Mesendoderm (in vitro differentiated cells): ENCODE measurements around the gene MARCHF4.

Source experiments
- DNase-seq: peaks from one replicate; pipeline ENCODE4 v3.0.0; 2013
- H2AK5ac ChIP-seq: 2 replicates; pipeline ENCODE4 v1.6.1; 2013; ENCODE audit warnings: low read length, inconsistent platforms
- H2BK120ac ChIP-seq: 2 replicates; pipeline ENCODE4 v1.6.1; 2013; ENCODE audit warnings: low read depth, mild to moderate bottlenecking, low read length, moderate library complexity, mixed read lengths
- H2BK15ac ChIP-seq: replicated peaks from 2 replicates; pipeline ENCODE4 v1.6.1; 2013; ENCODE audit warnings: low read depth, mild to moderate bottlenecking, moderate library complexity
- H2BK5ac ChIP-seq: 2 replicates; pipeline ENCODE4 v1.6.1; 2013; ENCODE audit warnings: low read length, inconsistent platforms
- H3K18ac ChIP-seq: 2 replicates; pipeline ENCODE4 v1.6.1; 2013; ENCODE audit warnings: mild to moderate bottlenecking, low read length, mixed read lengths
- H3K23ac ChIP-seq: one replicate; pipeline ENCODE4 v1.6.1; 2013; ENCODE audit warnings: low read length
- H3K27ac ChIP-seq: 2 replicates; pipeline ENCODE4 v1.5.1; 2013; ENCODE audit warnings: low read depth, mild to moderate bottlenecking, inconsistent platforms, low read length, moderate library complexity
- H3K27me3 ChIP-seq: 2 replicates; pipeline ENCODE4 v1.6.1; 2013; ENCODE audit warnings: low read length, control low read depth, mild to moderate bottlenecking, inconsistent platforms; ENCODE audit not compliant: insufficient read depth, poor library complexity
- H3K36me3 ChIP-seq: 2 replicates; pipeline ENCODE4 v1.6.1; 2013; ENCODE audit warnings: low read length, inconsistent platforms; ENCODE audit not compliant: control insufficient read depth, insufficient read depth
- H3K4ac ChIP-seq: one replicate; pipeline ENCODE4 v1.6.1; 2013; ENCODE audit warnings: low read depth, mild to moderate bottlenecking, low read length, moderate library complexity
- H3K4me1 ChIP-seq: 2 replicates; pipeline ENCODE4 v1.6.1; 2013; ENCODE audit warnings: low read depth, low read length, inconsistent platforms; ENCODE audit not compliant: control insufficient read depth
- H3K4me2 ChIP-seq: 2 replicates; pipeline ENCODE4 v1.6.1; 2013; ENCODE audit warnings: low read length
- H3K4me3 ChIP-seq: 2 replicates; pipeline ENCODE4 v1.5.1; 2013; ENCODE audit warnings: mild to moderate bottlenecking, low read length
- H3K56ac ChIP-seq: one replicate; pipeline ENCODE4 v1.6.1; 2013; ENCODE audit warnings: low read length
- H3K79me1 ChIP-seq: 2 replicates; pipeline ENCODE4 v1.6.1; 2013; ENCODE audit warnings: low read length, inconsistent platforms
- H3K79me2 ChIP-seq: 2 replicates; pipeline ENCODE4 v1.6.1; 2013; ENCODE audit warnings: mild to moderate bottlenecking, low read length; ENCODE audit not compliant: control insufficient read depth, insufficient read depth
- H3K9ac ChIP-seq: 2 replicates; pipeline ENCODE4 v1.6.1; 2013; ENCODE audit warnings: low read length, inconsistent platforms
- H4K5ac ChIP-seq: one replicate; pipeline ENCODE4 v1.6.1; 2013; ENCODE audit warnings: low read length
- H4K8ac ChIP-seq: one replicate; pipeline ENCODE4 v1.6.1; 2013; ENCODE audit warnings: low read depth, mild to moderate bottlenecking, control low read depth, low read length, moderate library complexity
- WGBS: extraction: QIAGEN DNeasy Blood & Tissue Kit; methylation state at CpG from one replicate; pipeline ENCODE4 v1.1.7; 2013; ENCODE audit warnings: low lambda C conversion rate, missing lambda C conversion rate; ENCODE audit not compliant: insufficient coverage; ENCODE audit errors: extremely low coverage; 5-methylcytosine and 5-hydroxymethylcytosine counted together

The MARCHF4 gene

GRCh38 chr2:216406826-216407225 is 34.5 kb upstream of the MARCHF4 start:
- no peak overlapping the region for H3K56ac ChIP-seq
- H2BK5ac ChIP-seq = no peak overlapping the region
- H3K79me2 ChIP-seq = no peaks in the 10 kb centered on the region
- H3K18ac ChIP-seq = no peak overlapping the region
- no peak overlapping the region for H3K4me3 ChIP-seq
- H3K4me1 ChIP-seq = no peaks in the 10 kb centered on the region
- no peak overlapping the region for H2BK15ac ChIP-seq
- H3K36me3 ChIP-seq = no peaks in the 10 kb centered on the region
- H3K27me3 ChIP-seq = no peaks in the 10 kb centered on the region
- H4K8ac ChIP-seq = no peak overlapping the region
- H3K23ac ChIP-seq = no peak overlapping the region
- no peak overlapping the region for H3K27ac ChIP-seq
- no peak overlapping the region for H4K5ac ChIP-seq
- no peak overlapping the region for H3K4me2 ChIP-seq
- H2AK5ac ChIP-seq = no peak overlapping the region
- DNase-seq = no peak
- no peak overlapping the region for H3K4ac ChIP-seq
- H3K79me1 ChIP-seq = no peaks in the 10 kb centered on the region
- WGBS = no CpG with 5 or more reads among the region's 3 CpGs
- no peak overlapping the region for H2BK120ac ChIP-seq
- H3K9ac ChIP-seq = no peak overlapping the region

- no peak for DNase-seq
- Histone ChIP-seq H3K4me3 (no peak overlapping the region), H3K36me3 (no peaks in the 10 kb centered on the region), H2BK5ac (no peak overlapping the region), H3K4me1 (no peaks in the 10 kb centered on the region), H3K23ac (no peak overlapping the region), H3K56ac (no peak overlapping the region), H3K27ac (no peak overlapping the region), H3K79me1 (no peaks in the 10 kb centered on the region), H2BK120ac (no peak overlapping the region), H2AK5ac (no peak overlapping the region), H3K18ac (no peak overlapping the region), H3K79me2 (no peaks in the 10 kb centered on the region), H3K9ac (no peak overlapping the region), H2BK15ac (no peak overlapping the region), H4K8ac (no peak overlapping the region), H3K27me3 (no peaks in the 10 kb centered on the region), H3K4ac (no peak overlapping the region), H3K4me2 (no peak overlapping the region), H4K5ac (no peak overlapping the region)
- WGBS = no CpG with 5 or more reads among the region's 7 CpGs
These were observed 33.3 kb upstream of the MARCHF4 start for GRCh38 chr2:216405588-216405987.

- H4K5ac ChIP-seq = no peak overlapping the region
- no peak overlapping the region for H4K8ac ChIP-seq
- no peak overlapping the region for H2AK5ac ChIP-seq
- no peak overlapping the region for H3K23ac ChIP-seq
- peak; percentile 44 for DNase-seq
- H3K4me1 ChIP-seq = no peaks in the 10 kb centered on the region
- no peak overlapping the region for H3K56ac ChIP-seq
- WGBS = no CpG with 5 or more reads among the region's 5 CpGs
- H3K27ac ChIP-seq = no peak overlapping the region
- H2BK5ac ChIP-seq = no peak overlapping the region
- no peak overlapping the region for H2BK15ac ChIP-seq
- no peaks in the 10 kb centered on the region for H3K36me3 ChIP-seq
- no peak overlapping the region for H3K4me2 ChIP-seq
- no peak overlapping the region for H3K18ac ChIP-seq
- H3K4me3 ChIP-seq = no peak overlapping the region
- no peaks in the 10 kb centered on the region for H3K27me3 ChIP-seq
- no peaks in the 10 kb centered on the region for H3K79me1 ChIP-seq
- H3K79me2 ChIP-seq = no peaks in the 10 kb centered on the region
- no peak overlapping the region for H3K9ac ChIP-seq
- no peak overlapping the region for H3K4ac ChIP-seq
- H2BK120ac ChIP-seq = no peak overlapping the region
These were observed 31.8 kb upstream of the MARCHF4 start for GRCh38 chr2:216404010-216404618.

GRCh38 chr2:216402751-216403150 is 30.5 kb upstream of the MARCHF4 start:
- no CpG with 5 or more reads among the region's 6 CpGs for WGBS
- no peak overlapping the region for H2AK5ac ChIP-seq
- no peaks in the 10 kb centered on the region for H3K79me1 ChIP-seq
- H3K4me1 ChIP-seq = no peaks in the 10 kb centered on the region
- no peak overlapping the region for H2BK15ac ChIP-seq
- H3K4me2 ChIP-seq = no peak overlapping the region
- no peak overlapping the region for H4K8ac ChIP-seq
- H3K9ac ChIP-seq = no peak overlapping the region
- no peak overlapping the region for H3K4ac ChIP-seq
- DNase-seq = no peak
- no peak overlapping the region for H3K23ac ChIP-seq
- no peak overlapping the region for H3K18ac ChIP-seq
- H4K5ac ChIP-seq = no peak overlapping the region
- no peak overlapping the region for H2BK5ac ChIP-seq
- no peak overlapping the region for H3K4me3 ChIP-seq
- no peaks in the 10 kb centered on the region for H3K27me3 ChIP-seq
- H2BK120ac ChIP-seq = no peak overlapping the region
- no peak overlapping the region for H3K56ac ChIP-seq
- no peak overlapping the region for H3K27ac ChIP-seq
- H3K79me2 ChIP-seq = no peaks in the 10 kb centered on the region
- no peaks in the 10 kb centered on the region for H3K36me3 ChIP-seq

- no peak overlapping the region for H3K23ac ChIP-seq
- no peaks in the 10 kb centered on the region for H3K4me1 ChIP-seq
- H4K5ac ChIP-seq = no peak overlapping the region
- no peaks in the 10 kb centered on the region for H3K79me1 ChIP-seq
- H3K9ac ChIP-seq = no peak overlapping the region
- no peak overlapping the region for H3K27ac ChIP-seq
- no peaks in the 10 kb centered on the region for H3K36me3 ChIP-seq
- H2BK15ac ChIP-seq = no peak overlapping the region
- H2BK5ac ChIP-seq = no peak overlapping the region
- H3K27me3 ChIP-seq = no peaks in the 10 kb centered on the region
- no peak overlapping the region for H2AK5ac ChIP-seq
- H3K79me2 ChIP-seq = no peaks in the 10 kb centered on the region
- H3K4ac ChIP-seq = no peak overlapping the region
- H3K4me2 ChIP-seq = no peak overlapping the region
- no peak overlapping the region for H3K4me3 ChIP-seq
- no peak overlapping the region for H2BK120ac ChIP-seq
- H3K56ac ChIP-seq = no peak overlapping the region
- no peak for DNase-seq
- no peak overlapping the region for H4K8ac ChIP-seq
- no peak overlapping the region for H3K18ac ChIP-seq
- WGBS = no CpG with 5 or more reads among the region's 1 CpG
These were observed 27.3 kb upstream of the MARCHF4 start for GRCh38 chr2:216399621-216400020.

GRCh38 chr2:216394881-216395280 is 22.6 kb upstream of the MARCHF4 start:
- H2BK120ac ChIP-seq = no peak overlapping the region
- no peak overlapping the region for H3K9ac ChIP-seq
- no peaks in the 10 kb centered on the region for H3K27me3 ChIP-seq
- H4K5ac ChIP-seq = no peak overlapping the region
- H3K23ac ChIP-seq = no peak overlapping the region
- peaks cover 3% of the 10 kb centered on the region for H3K4me1 ChIP-seq
- H3K18ac ChIP-seq = no peak overlapping the region
- no peak overlapping the region for H3K27ac ChIP-seq
- no peak overlapping the region for H3K4ac ChIP-seq
- no peak overlapping the region for H2AK5ac ChIP-seq
- no peak overlapping the region for H4K8ac ChIP-seq
- no peak overlapping the region for H3K4me2 ChIP-seq
- DNase-seq = no peak
- H3K79me2 ChIP-seq = no peaks in the 10 kb centered on the region
- H3K56ac ChIP-seq = no peak overlapping the region
- WGBS = no CpG with 5 or more reads among the region's 6 CpGs
- H3K4me3 ChIP-seq = no peak overlapping the region
- no peak overlapping the region for H2BK15ac ChIP-seq
- no peaks in the 10 kb centered on the region for H3K79me1 ChIP-seq
- H2BK5ac ChIP-seq = no peak overlapping the region
- H3K36me3 ChIP-seq = no peaks in the 10 kb centered on the region
